ENCODE measurements around the gene TSKU.

DNA sequence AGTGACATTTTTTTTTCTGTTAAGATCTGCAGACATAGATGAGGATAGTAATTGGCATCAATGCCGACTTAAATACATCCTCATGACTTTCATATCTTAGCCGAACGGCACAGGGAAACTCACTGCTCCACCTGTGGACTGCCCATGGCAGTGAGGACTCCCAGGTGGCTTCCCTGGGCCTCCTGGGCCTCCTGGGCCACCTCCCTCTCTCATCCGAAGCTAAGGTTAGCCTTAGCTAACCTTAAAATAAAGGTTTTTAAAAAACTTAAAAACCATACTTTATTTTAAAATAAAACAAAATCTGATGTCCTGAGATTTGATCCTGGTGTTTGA, 38.1 kb upstream of the TSKU start:
- TF ChIP-seq, protein P1, sequence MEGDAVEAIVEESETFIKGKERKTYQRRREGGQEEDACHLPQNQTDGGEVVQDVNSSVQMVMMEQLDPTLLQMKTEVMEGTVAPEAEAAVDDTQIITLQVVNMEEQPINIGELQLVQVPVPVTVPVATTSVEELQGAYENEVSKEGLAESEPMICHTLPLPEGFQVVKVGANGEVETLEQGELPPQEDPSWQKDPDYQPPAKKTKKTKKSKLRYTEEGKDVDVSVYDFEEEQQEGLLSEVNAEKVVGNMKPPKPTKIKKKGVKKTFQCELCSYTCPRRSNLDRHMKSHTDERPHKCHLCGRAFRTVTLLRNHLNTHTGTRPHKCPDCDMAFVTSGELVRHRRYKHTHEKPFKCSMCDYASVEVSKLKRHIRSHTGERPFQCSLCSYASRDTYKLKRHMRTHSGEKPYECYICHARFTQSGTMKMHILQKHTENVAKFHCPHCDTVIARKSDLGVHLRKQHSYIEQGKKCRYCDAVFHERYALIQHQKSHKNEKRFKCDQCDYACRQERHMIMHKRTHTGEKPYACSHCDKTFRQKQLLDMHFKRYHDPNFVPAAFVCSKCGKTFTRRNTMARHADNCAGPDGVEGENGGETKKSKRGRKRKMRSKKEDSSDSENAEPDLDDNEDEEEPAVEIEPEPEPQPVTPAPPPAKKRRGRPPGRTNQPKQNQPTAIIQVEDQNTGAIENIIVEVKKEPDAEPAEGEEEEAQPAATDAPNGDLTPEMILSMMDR (IDR thresholded peaks at IDR 0.05; ENCODE audit: borderline replicate concordance, extremely low read depth, low read length, poor library complexity, severe bottlenecking) = no peak
- TF ChIP-seq EZH2 (IDR thresholded peaks at IDR 0.05; ENCODE audit: borderline replicate concordance, low read depth, low read length, severe bottlenecking) = no peak
